Gastrocnemius medialis (tissue), 4 donors: ENCODE measurements around the gene IRF3.

ENCODE experiments used
- POLR2A ChIP-seq, 2 donors: fragments of 450-650 bp; IDR thresholded peaks; one replicate each; pipeline ENCODE4 v1.6.1; 2017; ENCODE audit warnings: antibody characterized with exemption in 2 of 2, mild to moderate bottlenecking in 2 of 2, moderate library complexity in 2 of 2
- TF ChIP-seq, protein P1 (sequence below), 5 experiments: fragments of 450-650 bp in 3 of 5; fragments of 200-600 bp in 2 of 5; sonication (generic) in 2 of 5; IDR thresholded peaks in 4 of 5; conservative IDR thresholded peaks in 1 of 5; 1 replicate in 4 of 5; 2 replicates in 1 of 5; pipeline ENCODE4 v1.5.1; 2016 to 2019; ENCODE audit warnings: antibody characterized with exemption in 5 of 5, mild to moderate bottlenecking in 3 of 5, moderate library complexity in 3 of 5

GRCh38 chr19:49665036-49665350 is 664 bp downstream of the IRF3 start:
- TF ChIP-seq, protein P1, sequence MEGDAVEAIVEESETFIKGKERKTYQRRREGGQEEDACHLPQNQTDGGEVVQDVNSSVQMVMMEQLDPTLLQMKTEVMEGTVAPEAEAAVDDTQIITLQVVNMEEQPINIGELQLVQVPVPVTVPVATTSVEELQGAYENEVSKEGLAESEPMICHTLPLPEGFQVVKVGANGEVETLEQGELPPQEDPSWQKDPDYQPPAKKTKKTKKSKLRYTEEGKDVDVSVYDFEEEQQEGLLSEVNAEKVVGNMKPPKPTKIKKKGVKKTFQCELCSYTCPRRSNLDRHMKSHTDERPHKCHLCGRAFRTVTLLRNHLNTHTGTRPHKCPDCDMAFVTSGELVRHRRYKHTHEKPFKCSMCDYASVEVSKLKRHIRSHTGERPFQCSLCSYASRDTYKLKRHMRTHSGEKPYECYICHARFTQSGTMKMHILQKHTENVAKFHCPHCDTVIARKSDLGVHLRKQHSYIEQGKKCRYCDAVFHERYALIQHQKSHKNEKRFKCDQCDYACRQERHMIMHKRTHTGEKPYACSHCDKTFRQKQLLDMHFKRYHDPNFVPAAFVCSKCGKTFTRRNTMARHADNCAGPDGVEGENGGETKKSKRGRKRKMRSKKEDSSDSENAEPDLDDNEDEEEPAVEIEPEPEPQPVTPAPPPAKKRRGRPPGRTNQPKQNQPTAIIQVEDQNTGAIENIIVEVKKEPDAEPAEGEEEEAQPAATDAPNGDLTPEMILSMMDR (IDR thresholded peaks at IDR 0.05 in 4 of 5, conservative IDR thresholded peaks at IDR 0.05 in 1 of 5), result no peak
- no peak for TF ChIP-seq POLR2A (IDR thresholded peaks at IDR 0.05)
